HG03060 (cell line): Measurements from ENCODE around the gene CCT8L2.
"Not testable (repeated sequence)": the region's sequence is repeated elsewhere in the genome, so short reads cannot be mapped to it uniquely, and the experiment has no call there.

Experiments
- ATAC-seq: cut with Tn5 transposase; IDR thresholded peaks from one replicate; pipeline ENCODE4 v1.9.1; 2021; ENCODE audit warnings: low read depth, moderate number of reproducible peaks; ENCODE audit not compliant: unreplicated experiment

CCT8L2 gene

DNA sequence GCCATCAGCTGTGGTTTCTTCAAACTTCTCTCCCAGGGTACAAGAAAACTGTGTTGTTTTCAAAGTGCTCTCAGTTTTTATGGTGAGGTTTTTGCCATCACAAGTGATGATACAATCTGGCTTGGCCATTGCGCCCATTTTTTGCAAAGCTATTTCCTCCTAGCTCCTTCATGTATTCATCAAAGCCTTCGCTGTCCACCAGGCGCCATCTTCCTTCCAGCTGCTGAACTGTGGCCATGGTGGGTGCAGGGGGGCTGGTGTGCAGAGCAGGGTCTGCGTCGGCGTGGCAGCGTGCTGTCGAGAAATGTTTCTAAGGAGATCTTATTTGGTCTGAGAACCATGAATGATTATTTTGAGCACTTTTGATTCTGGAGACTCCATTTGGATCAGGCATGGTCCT lies 2.6 kb upstream of the CCT8L2 start:
- ATAC-seq: not testable (repeated sequence)

DNA sequence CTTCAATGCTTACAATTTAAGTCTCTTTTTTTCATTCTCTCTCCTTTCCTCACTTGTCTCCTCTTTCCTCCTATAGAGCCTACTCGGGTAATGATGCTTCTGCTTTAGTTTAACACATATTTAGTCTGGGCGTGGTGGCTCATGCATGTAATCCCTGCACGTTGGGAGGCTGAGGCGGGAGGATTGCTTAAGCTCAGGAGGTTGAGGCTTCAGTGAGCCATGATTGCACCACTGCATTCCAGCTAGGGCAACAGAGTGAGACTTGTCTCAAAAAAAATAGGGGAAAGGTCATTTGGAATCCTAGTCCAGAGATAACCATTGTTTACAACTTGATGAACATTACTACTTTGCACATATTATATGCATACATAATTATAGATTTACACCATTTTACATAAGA lies 1.4 kb upstream of the CCT8L2 start:
- no peak for ATAC-seq

DNA sequence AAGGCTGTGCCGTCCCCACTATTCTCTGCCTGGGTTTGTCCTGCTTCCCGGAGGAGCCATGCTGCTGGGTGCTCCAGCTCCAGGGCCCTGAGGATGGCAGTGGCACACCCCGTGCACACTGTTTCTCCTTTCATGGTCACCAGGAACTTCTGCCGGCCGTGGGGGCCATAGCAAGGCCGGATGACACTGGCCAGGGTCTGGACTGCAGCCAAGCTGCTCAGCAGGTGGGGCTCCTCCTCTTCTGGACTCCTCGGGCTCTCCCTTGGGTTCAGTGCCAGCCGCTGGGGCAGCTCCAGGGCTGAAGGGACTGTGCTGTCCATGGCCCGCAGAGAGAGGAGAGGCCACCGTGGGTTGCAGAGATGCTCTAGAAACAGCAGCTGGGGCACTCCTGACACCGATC lies 379 bp downstream of the CCT8L2 start:
- not testable (repeated sequence) for ATAC-seq

DNA sequence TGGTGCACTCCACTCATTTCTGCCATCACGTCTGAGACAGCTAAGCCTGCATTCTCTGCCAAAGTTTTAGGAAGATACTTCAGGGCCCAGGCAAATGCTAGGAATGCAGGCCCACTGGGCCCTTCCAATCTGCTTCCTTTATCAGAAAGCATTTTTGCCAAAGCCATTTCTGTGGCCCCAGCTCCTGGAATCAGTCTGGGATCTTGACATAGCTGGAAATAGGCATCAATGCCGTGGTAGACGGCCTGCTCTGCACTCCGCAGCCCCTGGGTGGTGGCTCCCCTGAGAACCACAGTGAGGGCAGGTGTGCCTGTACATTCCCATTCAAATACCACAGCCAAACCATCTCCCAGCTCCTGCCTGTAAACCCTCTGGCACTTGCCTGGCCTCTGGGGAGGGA lies 1.5 kb downstream of the CCT8L2 start:
- ATAC-seq: not testable (repeated sequence)

DNA sequence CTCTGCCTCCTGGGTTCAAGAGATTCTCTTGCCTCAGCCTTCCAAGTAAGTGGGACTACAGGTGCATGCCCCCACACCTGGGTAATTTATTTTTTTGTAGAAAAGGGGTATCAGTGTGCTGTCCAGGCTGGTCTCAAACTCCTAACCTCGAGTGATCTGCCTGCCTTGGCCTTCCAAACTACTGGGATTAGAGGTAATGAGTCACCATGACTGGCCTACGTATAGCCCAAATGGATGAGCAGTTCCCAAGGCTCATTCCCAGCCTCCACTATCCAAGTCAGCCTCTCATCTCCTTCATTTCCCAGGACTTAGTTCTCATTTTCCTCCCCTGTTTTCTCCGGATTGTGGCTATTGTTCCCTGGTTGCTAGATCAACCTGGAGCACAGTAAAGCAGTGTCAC lies 5.6 kb downstream of the CCT8L2 start:
- ATAC-seq: no peak

DNA sequence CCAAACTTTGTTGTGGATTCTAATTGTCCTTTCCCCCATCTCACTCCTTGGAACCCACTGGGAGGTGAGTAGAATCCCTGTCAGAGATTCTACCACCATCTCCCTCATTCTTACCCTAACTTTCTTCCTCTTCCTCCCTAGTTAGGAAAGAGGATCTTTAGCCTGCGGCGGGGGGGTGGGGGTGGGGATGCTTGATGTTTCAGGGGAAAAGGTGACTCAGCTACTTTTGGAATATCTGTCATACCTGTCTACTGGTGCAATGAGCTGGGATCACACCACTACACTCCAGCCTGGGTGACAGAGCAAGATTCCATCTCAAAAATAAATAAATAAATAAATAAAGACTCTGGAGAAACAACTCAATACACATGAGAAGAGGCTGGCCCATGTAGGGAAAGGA lies 6.4 kb downstream of the CCT8L2 start:
- ATAC-seq: no peak

DNA sequence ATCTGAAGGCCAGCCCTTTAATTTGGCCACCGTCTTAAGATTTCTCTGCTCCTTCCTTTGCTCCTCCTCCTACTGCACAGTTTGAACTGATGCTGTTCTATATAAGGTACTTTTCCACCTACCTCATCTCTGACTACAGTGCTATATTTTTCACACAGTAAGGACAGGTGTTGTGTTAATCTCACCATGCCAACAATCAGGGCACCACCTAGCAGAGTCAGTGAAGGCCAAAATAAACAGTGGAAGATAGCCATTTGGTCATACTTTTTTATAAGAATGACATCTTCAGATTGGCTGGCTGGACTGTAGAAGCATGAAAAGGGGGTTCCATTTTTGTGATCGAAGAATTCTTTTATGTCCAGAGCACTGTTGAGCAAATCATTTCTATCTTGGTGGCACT lies 11.7 kb downstream of the CCT8L2 start:
- not testable (repeated sequence) for ATAC-seq

DNA sequence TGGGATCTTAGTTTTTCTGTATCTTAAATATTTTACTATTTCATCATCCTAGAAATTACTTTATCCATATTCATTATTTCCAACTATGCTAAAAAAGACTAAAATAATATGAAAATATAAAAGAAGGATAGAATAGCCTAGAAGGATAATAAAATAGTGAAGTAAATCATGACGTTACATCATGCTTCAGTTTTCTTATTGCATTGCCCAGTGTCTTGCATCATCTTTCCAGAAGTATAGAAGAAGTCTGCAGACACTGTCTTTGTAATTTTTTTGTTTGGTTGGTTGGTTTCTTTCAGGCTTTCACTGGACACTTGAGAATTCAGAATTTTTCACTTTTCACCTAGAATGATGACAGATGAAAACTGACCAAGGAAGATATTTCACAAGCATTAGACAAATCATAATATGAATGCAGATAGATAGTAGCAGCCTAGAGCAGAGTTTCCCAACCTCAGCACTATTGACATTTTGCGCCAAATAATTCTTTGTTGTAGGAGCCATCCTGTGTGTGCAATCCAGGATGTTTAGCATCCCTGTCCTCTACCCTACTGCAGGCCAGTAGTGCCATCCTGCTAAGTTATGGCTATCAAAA lies 23.3 kb downstream of the CCT8L2 start:
- ATAC-seq: not testable (repeated sequence)

DNA sequence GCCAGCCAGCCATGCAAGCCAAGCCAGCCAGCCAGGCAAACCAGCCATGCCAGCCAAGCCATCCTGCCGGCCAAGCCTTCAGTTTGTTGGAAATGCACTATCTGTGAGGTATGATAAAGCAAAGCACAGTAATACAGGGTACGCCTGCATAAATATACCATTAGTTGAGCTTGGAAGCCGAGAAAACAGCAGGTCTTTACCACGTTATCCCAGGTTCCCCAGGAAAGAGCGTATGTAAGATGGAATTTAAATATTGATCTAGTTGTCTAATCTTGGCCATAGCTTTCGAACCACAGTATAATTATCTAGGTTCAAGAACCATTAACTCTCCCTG lies 24.2 kb downstream of the CCT8L2 start:
- no peak for ATAC-seq

DNA sequence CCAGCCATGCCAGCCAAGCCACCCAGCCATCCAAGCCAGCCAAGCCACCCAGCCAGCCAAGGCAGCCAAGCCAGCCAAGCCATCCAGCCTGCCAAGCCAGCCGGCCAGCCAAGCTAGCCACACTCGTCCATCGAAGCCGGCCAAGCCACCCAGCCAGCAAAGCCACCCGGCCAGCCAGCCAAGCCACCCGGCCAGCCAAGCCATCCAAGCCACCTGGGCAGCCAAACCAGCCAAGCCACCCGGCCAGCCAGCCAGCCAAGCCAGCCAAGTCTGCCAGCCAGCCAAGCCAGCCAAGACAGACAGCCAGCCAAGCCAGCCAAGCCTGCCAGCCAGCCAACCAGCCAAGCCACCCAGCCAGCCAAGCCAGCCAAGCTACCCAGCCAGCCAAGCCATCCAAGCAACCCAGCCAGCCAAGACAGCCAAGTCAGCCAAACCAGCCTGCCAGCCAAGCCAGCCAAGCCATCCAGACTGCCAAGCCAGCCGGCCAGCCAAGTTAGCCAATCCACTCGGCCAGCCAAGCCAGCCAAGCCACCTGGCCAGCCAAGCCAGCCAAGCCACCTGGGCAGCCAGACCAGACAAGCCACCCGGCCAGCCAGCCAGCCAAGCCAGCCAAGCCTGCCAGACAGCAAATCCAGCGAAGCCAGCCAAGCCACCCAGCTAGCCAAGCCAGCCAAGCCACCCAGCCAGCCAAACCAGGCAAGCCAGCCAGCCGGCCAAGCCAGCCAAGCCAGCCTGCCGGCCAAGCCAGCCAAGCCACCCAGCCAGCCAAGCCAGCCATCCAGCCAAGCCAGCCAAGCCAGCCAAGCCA lies 24.8 kb downstream of the CCT8L2 start:
- ATAC-seq: not testable (repeated sequence)

DNA sequence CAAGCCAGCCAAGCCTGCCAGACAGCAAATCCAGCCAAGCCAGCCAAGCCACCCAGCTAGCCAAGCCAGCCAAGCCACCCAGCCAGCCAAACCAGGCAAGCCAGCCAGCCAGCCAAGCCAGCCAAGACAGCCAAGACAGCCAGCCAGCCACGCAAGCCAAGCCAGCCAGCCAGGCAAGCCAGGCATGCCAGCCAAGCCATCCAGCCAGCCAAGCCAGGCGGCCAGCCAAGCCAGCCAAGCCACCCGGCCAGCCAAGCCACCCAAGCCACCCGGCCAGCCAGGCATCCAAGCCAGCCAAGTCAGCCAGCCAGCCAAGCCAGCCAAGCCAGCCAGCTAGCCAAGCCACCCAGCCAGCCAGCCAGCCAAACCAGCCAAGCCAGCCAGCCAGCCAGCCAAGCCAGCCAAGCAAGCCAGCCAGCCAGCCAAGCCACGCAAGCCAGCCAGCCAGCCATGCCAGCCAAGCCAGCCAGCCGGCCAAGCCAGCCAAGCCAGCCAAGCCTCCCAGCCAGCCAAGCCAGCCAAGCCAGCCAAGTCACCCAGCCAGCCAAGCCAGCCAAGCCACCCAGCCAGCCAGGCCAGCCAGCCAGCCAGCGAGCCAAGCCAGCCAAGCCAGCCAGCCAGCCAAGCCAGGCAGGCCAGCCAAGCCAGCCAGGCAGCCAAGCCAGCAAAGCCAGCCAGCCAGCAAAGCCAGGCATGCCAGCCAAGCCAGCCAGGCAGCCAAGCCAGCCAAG lies 26.0 kb downstream of the CCT8L2 start:
- ATAC-seq: not testable (repeated sequence)

DNA sequence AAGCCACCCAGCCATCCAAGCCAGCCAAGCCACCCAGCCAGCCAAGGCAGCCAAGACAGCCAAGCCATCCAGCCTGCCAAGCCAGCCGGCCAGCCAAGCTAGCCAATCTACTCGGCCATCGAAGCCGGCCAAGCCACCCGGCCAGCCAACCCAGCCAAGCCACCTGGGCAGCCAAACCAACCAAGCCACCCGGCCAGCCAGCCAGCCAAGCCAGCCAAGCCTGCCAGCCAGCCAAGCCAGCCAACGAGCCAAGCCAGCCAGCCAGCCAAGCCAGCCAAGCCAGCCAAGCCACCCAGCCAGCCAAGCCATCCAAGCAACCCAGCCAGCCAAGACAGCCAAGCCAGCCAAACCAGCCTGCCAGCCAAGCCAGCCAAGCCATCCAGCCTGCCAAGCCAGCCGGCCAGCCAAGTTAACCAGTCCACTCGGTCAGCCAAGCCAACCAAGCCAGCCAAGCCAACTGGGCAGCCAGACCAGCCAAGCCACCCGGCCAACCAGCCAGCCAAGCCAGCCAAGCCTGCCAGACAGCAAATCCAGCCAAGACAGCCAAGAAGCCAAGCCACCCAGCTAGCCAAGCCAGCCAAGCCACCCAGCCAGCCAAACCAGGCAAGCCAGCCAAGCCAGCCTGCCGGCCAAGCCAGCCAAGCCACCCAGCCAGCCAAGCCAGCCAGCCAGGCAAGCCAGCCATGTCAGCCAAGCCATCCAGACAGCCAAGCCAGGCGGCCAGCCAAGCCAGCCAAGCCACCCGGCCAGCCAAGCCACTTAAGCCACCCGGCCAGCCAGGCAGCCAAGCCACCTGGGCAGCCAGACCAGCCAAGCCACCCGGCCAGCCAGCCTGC lies 26.8 kb downstream of the CCT8L2 start:
- ATAC-seq: not testable (repeated sequence)

DNA sequence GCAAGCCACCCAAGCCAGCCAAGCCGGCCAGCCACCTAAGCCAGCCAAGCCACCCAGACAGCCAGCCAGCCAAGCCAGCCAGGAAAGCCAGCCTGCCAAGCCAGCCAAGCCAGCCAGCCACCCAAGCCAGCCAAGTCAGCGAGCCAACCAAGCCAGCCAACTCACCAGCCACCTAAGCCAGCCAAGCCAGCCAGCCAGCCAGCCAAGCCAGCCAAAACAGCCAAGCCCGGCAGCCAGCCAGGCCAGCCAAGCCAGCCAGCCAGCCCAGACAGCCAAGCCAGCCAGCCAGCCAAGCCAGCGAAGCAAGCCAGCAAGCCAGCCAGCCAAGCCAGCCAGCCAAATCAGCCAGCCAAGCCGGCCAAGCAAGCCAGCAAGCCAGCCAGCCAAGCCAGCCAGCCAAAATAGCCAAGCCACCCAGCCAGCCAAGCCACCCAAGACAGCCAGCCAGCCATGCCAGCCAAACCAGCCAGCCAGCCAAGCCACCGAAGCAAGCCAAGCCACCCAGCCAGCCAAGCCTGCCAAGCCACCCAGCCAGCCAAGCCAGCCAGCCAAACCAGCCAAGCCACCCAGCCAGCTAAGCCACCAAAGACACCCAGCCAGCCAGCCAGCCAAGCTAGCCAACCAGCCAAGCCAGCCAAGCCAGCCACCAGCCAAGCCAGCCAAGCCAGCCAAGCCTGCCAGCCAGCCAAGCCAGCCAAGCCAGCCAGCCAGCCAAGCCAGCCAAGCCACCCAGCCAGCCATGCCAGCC lies 27.6 kb downstream of the CCT8L2 start:
- not testable (repeated sequence) for ATAC-seq

DNA sequence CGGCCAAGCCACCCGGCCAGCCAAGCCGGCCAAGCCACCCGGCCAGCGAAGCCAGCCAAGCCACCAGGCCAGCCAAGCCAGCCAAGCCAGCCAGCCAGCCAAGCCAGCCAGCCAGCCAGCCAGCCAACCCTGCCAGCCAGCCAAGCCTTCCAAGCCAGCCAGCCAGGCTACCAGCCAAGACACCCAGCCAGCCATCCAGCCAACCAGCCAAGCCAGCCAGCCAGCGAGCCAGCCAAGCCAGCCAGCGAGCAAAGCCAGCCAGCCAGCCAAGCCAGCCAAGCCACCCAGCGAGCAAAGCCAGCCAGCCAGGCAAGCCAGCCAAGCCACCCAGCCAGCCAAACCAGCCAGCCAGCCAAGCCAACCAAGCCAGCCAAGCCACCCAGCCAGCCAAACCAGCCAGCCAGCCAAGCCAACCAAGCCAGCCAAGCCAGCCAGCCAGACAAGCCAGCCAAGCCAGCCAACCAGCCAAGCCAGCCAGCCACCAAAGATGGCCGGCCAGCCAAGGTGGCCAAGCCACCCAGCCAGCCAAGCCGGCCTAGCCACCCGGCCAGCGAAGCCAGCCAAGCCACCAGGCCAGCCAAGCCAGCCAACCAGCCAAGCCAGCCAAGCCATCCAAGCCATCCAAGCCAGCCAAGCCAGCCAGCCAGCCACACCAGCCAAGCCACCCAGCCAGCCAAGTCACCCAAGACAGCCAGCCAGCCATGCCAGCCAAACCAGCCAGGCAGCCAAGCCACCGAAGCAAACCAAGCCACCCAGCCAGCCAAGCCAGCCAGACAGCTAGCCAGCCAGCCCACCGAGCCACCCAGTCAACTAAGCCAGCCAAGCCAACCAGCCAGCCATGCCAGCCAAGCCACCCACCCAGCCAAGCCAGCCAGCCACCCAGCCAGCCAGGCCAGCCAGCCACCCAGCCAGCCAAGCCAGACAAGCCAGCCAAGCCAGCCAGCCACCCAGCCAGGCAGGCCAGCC lies 28.8 kb downstream of the CCT8L2 start:
- ATAC-seq: no peak

DNA sequence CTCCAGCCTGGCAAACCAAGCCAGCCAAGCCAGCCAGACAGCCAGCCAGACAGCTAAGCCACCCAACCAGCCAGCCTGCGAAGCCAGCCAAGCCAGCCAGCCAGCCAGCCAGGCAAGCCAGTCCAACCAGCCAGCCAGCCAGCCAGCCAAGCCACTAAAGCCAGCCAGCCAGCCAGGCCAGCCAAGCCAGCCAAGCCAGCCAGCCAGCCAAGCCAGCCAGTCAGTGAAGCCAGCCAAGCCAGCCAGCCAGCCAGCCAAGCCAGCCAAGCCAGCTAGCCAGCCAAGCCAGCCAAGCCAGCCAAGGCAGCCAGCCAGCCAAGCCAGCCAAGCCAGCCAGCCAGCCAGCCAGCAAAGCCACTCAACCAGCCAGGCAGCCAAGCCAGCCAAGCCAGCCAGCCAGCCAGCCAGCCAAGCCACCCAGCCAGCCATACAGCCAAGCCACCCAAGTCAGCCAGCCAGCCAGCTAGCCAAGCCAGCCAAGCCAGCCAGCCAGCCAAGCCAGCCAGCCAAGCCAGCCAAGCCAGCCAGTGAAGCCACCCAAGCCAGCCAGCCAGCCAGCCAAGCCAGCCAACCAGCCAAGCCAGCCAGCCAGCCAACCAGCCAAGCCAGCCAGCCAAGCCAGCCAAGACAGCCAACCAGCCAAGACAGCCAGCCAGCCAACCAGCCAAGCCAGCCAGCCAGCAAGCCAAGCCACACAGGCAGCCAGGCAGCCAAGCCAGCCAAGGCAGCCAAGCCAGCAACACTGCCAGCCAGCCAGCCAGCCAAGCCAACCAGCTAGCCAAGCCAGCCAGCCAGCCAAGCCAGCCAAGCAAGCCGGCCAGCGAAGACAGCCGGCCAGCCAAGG lies 29.7 kb downstream of the CCT8L2 start:
- no peak for ATAC-seq

DNA sequence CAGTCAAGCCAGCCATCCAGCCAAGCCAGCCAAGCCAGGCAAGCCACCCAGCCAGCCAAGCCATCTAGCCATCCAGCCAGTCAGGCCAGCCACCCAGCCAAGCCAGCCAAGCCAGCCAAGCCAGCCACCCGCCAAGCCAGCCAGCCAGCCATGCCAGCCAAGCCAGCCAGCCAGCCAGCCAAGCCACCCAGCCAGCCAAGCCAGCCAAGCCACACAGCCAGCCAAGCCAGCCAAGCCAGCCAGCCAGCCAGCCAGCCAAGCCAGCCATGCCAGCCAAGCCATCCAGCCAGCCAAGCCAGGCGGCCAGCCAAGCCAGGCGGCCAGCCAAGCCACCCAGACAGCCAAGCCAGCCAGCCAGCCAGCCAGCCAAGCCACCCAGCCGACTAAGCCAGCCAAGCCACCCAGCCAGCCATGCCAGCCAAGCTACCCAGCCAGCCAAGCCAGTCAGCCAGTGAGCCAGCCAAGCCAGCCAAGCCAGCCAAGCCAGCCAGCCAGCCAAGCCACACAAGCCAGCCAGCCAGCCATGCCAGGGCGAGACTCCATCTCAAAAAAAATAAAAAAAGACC lies 31.4 kb downstream of the CCT8L2 start:
- not testable (repeated sequence) for ATAC-seq

DNA sequence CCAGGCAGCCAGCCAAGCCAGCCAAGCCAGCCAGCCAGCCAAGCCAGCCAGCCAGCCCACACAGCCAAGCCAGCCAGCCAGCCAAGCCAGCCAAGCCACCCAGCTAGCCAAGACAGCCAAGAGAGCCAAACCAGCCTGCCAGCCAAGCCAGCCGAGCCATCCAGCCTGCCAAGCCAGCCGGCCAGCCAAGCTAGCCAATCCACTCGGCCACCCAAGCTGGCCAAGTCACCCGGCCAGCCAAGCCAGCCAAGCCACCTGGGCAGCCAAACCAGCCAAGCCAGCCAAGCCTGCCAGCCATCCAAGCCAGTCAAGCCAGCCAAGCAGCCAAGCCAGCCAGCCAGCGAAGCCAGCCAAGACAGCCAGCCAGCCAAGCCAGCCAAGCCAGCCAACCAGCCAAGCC lies 32.0 kb downstream of the CCT8L2 start:
- ATAC-seq: not testable (repeated sequence)

DNA sequence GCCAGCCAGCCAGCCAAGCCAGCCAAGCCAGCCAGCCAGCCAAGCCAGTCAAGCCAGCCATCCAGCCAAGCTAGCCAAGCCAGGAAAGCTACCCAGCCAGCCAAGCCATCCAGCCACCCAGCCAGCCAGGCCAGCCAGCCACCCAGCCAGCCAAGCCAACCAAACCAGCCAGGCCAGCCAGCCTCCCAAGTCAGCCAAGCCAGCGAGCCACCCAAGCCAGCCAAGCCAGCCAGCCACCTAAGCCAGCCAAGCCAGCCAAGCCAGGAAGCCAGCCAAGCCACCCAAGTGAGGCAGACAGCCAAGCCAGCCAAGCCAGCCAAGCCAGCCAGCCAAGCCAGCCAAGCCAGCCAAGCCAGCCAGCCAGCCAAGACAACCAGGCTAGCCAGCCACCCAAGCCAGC lies 32.6 kb downstream of the CCT8L2 start:
- ATAC-seq: not testable (repeated sequence)
